ENCODE data around the gene DDX17. TPM values are rescaled to one million over a fixed set of nuclear protein-coding genes. Genes with fewer than 3 reads are reported as not detected.

The DDX17 gene
- total RNA-seq, 4 donors from 2014 or later, result 419 to 723 (median 493) TPM

DNA sequence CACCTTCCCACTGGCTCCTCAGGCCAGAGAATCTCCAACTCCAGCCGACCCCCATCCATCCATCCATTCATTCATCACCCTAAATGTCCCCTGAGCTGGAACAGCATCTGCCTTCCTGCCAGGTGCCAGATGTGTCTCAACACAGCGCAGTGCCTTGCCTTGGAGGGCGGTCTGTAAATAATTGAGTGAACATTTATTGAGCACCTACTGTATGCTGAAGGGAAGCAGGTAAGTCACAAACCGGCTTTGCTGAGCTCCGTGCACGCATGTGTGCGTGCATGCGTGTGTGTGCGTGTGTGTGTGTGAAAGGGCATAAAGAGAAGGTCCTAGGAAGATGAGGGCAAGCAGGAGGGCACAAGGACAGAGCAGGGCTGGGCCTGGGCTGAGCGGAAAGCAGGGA is 61.3 kb downstream of the DDX17 start:
- intact Hi-C loops (cut with DNase I; ENCODE audit: low total_unique reads), result no loop called here
- no peak for DNase-seq (ENCODE audit: low spot score in 2 of 2)
- TF ChIP-seq POLR2A (IDR thresholded peaks at IDR 0.05), result no peak
- TF ChIP-seq, protein P1, sequence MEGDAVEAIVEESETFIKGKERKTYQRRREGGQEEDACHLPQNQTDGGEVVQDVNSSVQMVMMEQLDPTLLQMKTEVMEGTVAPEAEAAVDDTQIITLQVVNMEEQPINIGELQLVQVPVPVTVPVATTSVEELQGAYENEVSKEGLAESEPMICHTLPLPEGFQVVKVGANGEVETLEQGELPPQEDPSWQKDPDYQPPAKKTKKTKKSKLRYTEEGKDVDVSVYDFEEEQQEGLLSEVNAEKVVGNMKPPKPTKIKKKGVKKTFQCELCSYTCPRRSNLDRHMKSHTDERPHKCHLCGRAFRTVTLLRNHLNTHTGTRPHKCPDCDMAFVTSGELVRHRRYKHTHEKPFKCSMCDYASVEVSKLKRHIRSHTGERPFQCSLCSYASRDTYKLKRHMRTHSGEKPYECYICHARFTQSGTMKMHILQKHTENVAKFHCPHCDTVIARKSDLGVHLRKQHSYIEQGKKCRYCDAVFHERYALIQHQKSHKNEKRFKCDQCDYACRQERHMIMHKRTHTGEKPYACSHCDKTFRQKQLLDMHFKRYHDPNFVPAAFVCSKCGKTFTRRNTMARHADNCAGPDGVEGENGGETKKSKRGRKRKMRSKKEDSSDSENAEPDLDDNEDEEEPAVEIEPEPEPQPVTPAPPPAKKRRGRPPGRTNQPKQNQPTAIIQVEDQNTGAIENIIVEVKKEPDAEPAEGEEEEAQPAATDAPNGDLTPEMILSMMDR (IDR thresholded peaks at IDR 0.05), result no peak
- 88 to 93% methylated on average over 10 of the region's 10 CpGs for WGBS, 2 donors
- H3K4me3 ChIP-seq (ENCODE audit: low read depth, poor library complexity, severe bottlenecking), result no peak overlapping the region

DNA sequence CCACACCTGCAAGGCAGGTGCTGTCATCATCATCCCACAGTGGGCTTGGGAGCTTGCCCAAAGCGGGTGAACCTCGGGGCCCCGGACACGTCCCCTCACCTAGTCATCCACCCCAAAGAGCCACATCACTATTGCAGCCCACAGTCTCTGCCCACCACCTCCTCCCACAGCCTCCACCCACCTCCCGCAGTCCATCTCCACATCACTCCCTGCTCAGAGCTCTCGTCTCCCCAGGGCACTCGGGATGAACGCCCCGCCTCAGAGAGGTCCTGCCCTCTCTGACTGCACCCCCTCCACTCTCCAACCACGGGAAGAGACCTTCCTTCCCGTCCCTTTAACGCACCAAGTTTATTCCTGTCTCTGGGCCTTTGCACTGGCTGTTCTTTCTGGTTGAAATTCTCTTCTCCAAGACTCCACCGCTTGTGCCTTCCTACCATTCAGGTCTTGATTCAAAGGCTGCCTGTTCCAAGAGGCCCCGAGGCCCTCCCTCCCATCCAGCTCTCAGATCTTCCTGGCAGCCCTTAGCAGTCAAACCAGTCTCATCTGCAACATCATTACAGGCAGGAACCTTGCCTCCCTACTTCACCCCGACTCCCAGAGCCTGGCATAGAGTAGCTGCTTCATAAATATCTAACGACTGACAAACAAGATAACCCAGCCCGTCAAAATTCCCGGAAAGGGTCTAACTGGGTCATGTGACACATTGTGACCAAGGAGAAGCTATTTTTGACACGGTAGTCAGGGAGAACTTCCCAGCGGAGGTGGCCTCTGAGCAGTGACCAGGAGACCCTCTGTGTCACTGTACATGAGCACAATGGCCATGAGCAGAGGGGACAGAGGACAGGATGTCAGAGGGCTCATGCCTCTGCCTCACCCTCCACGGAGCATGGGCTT is 62.2 kb downstream of the DDX17 start:
- 44 to 46% methylated on average over 20 to 21 of the region's 21 CpGs for WGBS, 2 donors
- DNase-seq (ENCODE audit: low spot score in 2 of 2), result no peak
- H3K4me3 ChIP-seq (ENCODE audit: low read depth, poor library complexity, severe bottlenecking), result no peak overlapping the region
- TF ChIP-seq, protein P1 (IDR thresholded peaks at IDR 0.05), result no peak
- TF ChIP-seq POLR2A (IDR thresholded peaks at IDR 0.05), result no peak
- intact Hi-C loops (cut with DNase I; ENCODE audit: low total_unique reads), result no loop called here

DNA sequence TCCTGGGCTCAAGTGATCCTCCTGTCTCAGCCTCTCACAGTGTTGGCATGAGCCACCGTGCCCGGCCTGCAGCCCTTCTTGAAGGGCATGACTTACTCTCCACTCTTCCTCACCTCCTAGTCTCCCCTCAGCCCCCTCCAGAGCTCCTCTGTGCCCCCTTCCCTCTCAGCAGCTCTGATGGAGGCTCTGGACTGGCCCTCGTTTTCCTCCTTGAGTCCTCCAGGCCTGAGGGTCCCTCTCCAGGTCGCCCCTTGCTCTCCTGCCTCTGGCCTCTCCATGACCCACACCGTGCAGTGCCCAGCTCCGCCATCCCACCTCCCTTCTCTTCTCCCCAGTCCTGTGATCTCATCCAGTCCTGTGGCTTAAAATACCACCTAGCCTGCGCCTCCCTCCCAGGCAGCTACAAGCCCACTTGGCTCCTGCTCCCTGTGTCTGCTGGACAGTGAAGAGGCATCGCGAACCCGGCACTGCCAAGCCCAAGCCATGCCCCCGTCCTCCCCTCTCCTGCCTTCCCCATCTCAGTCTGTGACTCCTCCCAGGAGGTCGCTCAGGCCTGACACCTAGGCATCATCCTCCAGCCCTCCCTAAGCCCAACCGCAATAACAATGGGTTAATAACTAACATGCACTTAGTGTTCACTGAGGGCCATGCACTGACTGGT is 63.0 kb downstream of the DDX17 start:
- TF ChIP-seq, protein P1 (IDR thresholded peaks at IDR 0.05), result no peak
- no peak for TF ChIP-seq POLR2A (IDR thresholded peaks at IDR 0.05)
- 68 to 78% methylated on average over 13 of the region's 13 CpGs for WGBS, 2 donors
- DNase-seq (ENCODE audit: low spot score in 2 of 2), result no peak
- intact Hi-C loops (cut with DNase I; ENCODE audit: low total_unique reads), result no loop called here
- no peak overlapping the region for H3K4me3 ChIP-seq (ENCODE audit: low read depth, poor library complexity, severe bottlenecking)

DNA sequence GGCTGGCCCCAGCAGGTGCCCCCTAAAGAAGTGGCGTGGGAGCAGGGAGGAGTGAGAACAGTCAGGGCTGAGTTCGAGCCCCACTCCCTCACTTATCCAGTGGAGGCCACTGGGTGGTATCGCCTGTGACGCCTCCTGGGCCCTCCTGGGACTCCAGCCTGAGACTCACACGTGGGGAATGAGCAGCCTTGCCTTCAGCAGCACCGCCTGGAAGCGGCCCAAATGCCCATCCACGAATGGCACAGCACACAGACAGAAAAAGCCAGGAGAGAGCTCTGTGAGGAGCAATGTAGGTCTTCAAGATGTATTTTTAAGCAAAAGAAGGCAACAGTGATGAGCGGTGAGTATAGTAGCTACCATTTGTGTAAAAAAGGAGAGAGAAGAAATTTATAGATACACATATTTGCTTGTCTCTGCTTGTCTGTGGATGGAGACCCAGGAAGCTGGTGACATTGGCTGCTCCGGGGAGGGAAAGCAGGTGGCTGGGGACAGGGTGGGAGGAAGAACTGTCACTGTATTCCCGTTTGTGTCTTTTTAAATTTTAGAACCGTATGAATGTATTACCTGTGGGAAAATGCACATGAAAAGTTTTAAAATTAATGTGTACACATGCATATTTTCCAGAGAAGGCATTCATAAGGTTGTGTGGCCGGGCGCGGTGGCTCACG is 64.4 kb downstream of the DDX17 start:
- 63% methylated on average over 15 to 16 of the region's 16 CpGs for WGBS, 2 donors
- no peak for DNase-seq (ENCODE audit: low spot score in 2 of 2)
- intact Hi-C loops (cut with DNase I; ENCODE audit: low total_unique reads), result no loop called here
- no peak overlapping the region for H3K4me3 ChIP-seq (ENCODE audit: low read depth, poor library complexity, severe bottlenecking)
- TF ChIP-seq, protein P1 (IDR thresholded peaks at IDR 0.05), result no peak
- no peak for TF ChIP-seq POLR2A (IDR thresholded peaks at IDR 0.05)

DNA sequence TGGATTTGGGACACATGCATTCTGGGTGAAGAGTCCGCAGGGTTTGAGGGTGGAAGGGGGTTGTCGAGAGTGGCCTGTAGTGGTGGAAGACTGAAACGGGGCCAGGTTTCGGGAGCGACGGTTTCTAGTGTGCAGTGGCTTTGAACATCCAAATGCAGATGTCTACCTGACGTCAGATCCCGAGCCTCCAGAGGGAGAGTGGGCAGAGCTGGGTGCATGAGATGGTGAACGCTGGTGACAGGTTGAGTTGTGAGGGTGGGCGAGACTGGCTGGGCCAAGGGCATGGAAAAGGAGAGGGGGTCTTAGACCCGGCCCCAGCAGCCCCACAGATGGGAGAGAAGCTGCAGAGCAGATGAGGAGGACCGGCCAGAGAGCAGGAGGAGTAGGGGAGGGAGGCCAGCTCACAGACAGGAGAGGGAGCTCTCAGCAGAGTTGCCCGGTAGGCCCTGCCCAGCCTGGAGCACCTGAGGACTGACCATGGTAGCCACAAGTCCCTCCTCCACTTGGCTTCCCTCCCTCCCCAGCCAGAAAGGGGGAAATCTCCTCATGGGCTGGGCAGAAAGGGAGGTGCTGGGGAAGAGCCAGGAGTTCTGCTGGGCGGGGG is 65.3 kb downstream of the DDX17 start:
- no peak overlapping the region for H3K4me3 ChIP-seq (ENCODE audit: low read depth, poor library complexity, severe bottlenecking)
- no peak for DNase-seq (ENCODE audit: low spot score in 2 of 2)
- 81% methylated on average over 13 to 14 of the region's 14 CpGs for WGBS, 2 donors
- TF ChIP-seq, protein P1 (IDR thresholded peaks at IDR 0.05), result no peak
- TF ChIP-seq POLR2A (IDR thresholded peaks at IDR 0.05), result no peak
- intact Hi-C loops (cut with DNase I; ENCODE audit: low total_unique reads), result no loop called here

Data from lower leg skin (tissue), 4 donors.